HG03066 (cell line): ENCODE measurements around the gene ZNF701.

Experiments used
- ATAC-seq: cut with Tn5 transposase; IDR thresholded peaks from one replicate; pipeline ENCODE4 v1.9.1; 2021; ENCODE audit warnings: low read depth; ENCODE audit not compliant: unreplicated experiment

Gene ZNF701

GRCh38 chr19:52635786-52636570 lies 65.9 kb downstream of the ZNF701 start:
- no peak for ATAC-seq
